Liver (tissue), 9 donors: ENCODE results near the gene HSDL2. TPM values are rescaled to one million over a fixed set of nuclear protein-coding genes. Genes with fewer than 3 reads are reported as not detected.

ENCODE experiments used
- DNase-seq: peaks from one replicate; pipeline ENCODE4 v3.0.0-alpha.2; 2017; ENCODE audit warnings: low spot score
- H3K27ac ChIP-seq, 2 donors: one replicate each; pipeline ENCODE4 v1.7.0; 2013; ENCODE audit warnings: inconsistent platforms in 2 of 2, low read length in 2 of 2, control low read depth in 1 of 2, low read depth in 1 of 2, mild to moderate bottlenecking in 1 of 2
- H3K27me3 ChIP-seq, 4 donors: one replicate each; pipeline versions ENCODE4 v1.6.1 to v1.7.0; 2013; ENCODE audit warnings: low read length in 3 of 4, inconsistent platforms in 1 of 4, mild to moderate bottlenecking in 1 of 4, moderate library complexity in 1 of 4; ENCODE audit not compliant: control insufficient read depth in 4 of 4, insufficient read depth in 4 of 4
- H3K36me3 ChIP-seq, 4 donors: one replicate each; pipeline versions ENCODE4 v1.6.1 to v1.7.0; 2013; ENCODE audit warnings: low read length in 3 of 4, mild to moderate bottlenecking in 3 of 4, low read depth in 1 of 4, moderate library complexity in 1 of 4; ENCODE audit not compliant: control insufficient read depth in 4 of 4, insufficient read depth in 3 of 4
- H3K4me1 ChIP-seq, 4 donors: one replicate each; pipeline versions ENCODE4 v1.6.1 to v1.7.0; 2013; ENCODE audit warnings: low read length in 3 of 4, mild to moderate bottlenecking in 3 of 4, moderate library complexity in 1 of 4; ENCODE audit not compliant: control insufficient read depth in 4 of 4, insufficient read depth in 4 of 4
- H3K4me3 ChIP-seq, 3 donors: one replicate each; pipeline versions ENCODE4 v1.6.1 to v1.7.0; 2013; ENCODE audit warnings: low read length in 3 of 3, control low read depth in 1 of 3, low read depth in 1 of 3, mild to moderate bottlenecking in 1 of 3
- H3K9ac ChIP-seq, 2 donors: one replicate each; pipeline ENCODE4 v1.7.0; 2013; ENCODE audit warnings: low read length in 2 of 2, mild to moderate bottlenecking in 2 of 2, moderate library complexity in 2 of 2, control low read depth in 1 of 2, low read depth in 1 of 2
- H3K9me3 ChIP-seq, 4 donors: one replicate each; pipeline versions ENCODE4 v1.6.1 to v1.7.0; 2013; ENCODE audit warnings: low read length in 3 of 4; ENCODE audit not compliant: control insufficient read depth in 4 of 4
- ATF3 ChIP-seq: IDR thresholded peaks from 2 replicates; pipeline ENCODE4 v1.6.1; 2016; ENCODE audit warnings: antibody characterized with exemption
- EGR1 ChIP-seq, 2 donors: IDR thresholded peaks; 2 replicates each; pipeline ENCODE4 v1.6.1; 2016 to 2018; ENCODE audit warnings: antibody characterized with exemption in 2 of 2, low read depth in 2 of 2
- FOXA1 ChIP-seq: IDR thresholded peaks from 2 replicates; pipeline ENCODE4 v1.6.1; 2016; ENCODE audit warnings: antibody characterized with exemption
- FOXA2 ChIP-seq: IDR thresholded peaks from 2 replicates; pipeline ENCODE4 v1.6.1; 2016; ENCODE audit warnings: antibody characterized with exemption
- GABPA ChIP-seq, 2 donors: IDR thresholded peaks in 1 of 2; conservative IDR thresholded peaks in 1 of 2; 2 replicates each; pipeline ENCODE4 v1.6.1; 2016; ENCODE audit warnings: antibody characterized with exemption in 2 of 2, mild to moderate bottlenecking in 1 of 2, moderate library complexity in 1 of 2
- HNF4A ChIP-seq, 2 donors: conservative IDR thresholded peaks; 2 replicates each; pipeline ENCODE4 v1.6.1; 2016; ENCODE audit warnings: antibody characterized with exemption in 2 of 2, mild to moderate bottlenecking in 2 of 2
- HNF4G ChIP-seq: IDR thresholded peaks from 2 replicates; pipeline ENCODE4 v1.6.1; 2016; ENCODE audit warnings: antibody characterized with exemption
- JUND ChIP-seq, 2 donors: IDR thresholded peaks; 2 replicates each; pipeline ENCODE4 v1.6.1; 2016; ENCODE audit warnings: antibody characterized with exemption in 2 of 2
- MAX ChIP-seq: IDR thresholded peaks from 2 replicates; pipeline ENCODE4 v1.6.1; 2016; ENCODE audit warnings: antibody characterized with exemption
- NR2F2 ChIP-seq: IDR thresholded peaks from 2 replicates; pipeline ENCODE4 v1.6.1; 2016; ENCODE audit warnings: antibody characterized with exemption
- RAD21 ChIP-seq, 2 donors: IDR thresholded peaks; 2 replicates each; pipeline ENCODE4 v1.6.1; 2016; ENCODE audit warnings: antibody characterized with exemption in 2 of 2, mild to moderate bottlenecking in 2 of 2
- YY1 ChIP-seq: IDR thresholded peaks from 2 replicates; pipeline ENCODE4 v1.6.1; 2016; ENCODE audit warnings: antibody characterized with exemption, mild to moderate bottlenecking
- WGBS: extraction: QIAGEN DNeasy Blood & Tissue Kit; methylation state at CpG from one replicate; pipeline ENCODE4 v1.1.7; 2013; 5-methylcytosine and 5-hydroxymethylcytosine counted together
- polyA plus RNA-seq, 2 donors: library from polyadenylated mRNA; stranded (reverse) in 1 of 2; unstranded in 1 of 2; fragments of 200-250 nt in 1 of 2; fragments of >200 nt in 1 of 2; fragmentation: Nextera tagmentation in 1 of 2; extraction: Ambion mirVana in 1 of 2; gene quantifications; one replicate each; pipeline versions ENCODE4 v1.2.1 to v1.2.3, GENCODE V29; 2013 to 2015
- total RNA-seq, 2 donors: library from RNA; depleted of rRNA; stranded (reverse); fragments of >200 nt; gene quantifications; one replicate each; pipeline ENCODE4 v1.2.3, GENCODE V29; 2014
- TF ChIP-seq, protein P1 (sequence below): IDR thresholded peaks from 2 replicates; pipeline ENCODE4 v1.6.1; 2016; ENCODE audit warnings: antibody characterized with exemption
- donor health status: healthy.
- donor health status: healthy.
- donor health status: healthy.
- donor health status: healthy.
- donor health status: healthy.

Gene HSDL2
- total and polyA plus RNA-seq, 4 donors = 26.1 to 135 (median 79.6) TPM

GRCh38 chr9:112420208-112420607 lies 40.3 kb downstream of the HSDL2 start:
- WGBS = 93% methylated on average over 2 of the region's 2 CpGs
- peaks cover 17 to 29% (median 19%) of the 10 kb centered on the region in 4 donors for H3K36me3 ChIP-seq
- H3K27ac ChIP-seq = no peak overlapping the region
- H3K9ac ChIP-seq = no peak overlapping the region
- H3K27me3 ChIP-seq = no peaks in the 10 kb centered on the region
- no peaks in the 10 kb centered on the region for H3K9me3 ChIP-seq
- DNase-seq = no peak
- H3K4me1 ChIP-seq = no peaks in the 10 kb centered on the region
- H3K4me3 ChIP-seq = no peak overlapping the region
- TF ChIP-seq HNF4G = no peak
- TF ChIP-seq FOXA2 = no peak
- TF ChIP-seq, protein P1, sequence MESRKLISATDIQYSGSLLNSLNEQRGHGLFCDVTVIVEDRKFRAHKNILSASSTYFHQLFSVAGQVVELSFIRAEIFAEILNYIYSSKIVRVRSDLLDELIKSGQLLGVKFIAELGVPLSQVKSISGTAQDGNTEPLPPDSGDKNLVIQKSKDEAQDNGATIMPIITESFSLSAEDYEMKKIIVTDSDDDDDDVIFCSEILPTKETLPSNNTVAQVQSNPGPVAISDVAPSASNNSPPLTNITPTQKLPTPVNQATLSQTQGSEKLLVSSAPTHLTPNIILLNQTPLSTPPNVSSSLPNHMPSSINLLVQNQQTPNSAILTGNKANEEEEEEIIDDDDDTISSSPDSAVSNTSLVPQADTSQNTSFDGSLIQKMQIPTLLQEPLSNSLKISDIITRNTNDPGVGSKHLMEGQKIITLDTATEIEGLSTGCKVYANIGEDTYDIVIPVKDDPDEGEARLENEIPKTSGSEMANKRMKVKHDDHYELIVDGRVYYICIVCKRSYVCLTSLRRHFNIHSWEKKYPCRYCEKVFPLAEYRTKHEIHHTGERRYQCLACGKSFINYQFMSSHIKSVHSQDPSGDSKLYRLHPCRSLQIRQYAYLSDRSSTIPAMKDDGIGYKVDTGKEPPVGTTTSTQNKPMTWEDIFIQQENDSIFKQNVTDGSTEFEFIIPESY = no peak
- TF ChIP-seq MAX = no peak
- no peak for TF ChIP-seq YY1
- TF ChIP-seq EGR1 (IDR thresholded peaks at IDR 0.05; ENCODE audit: low read depth in 2 of 2) = no peak

GRCh38 chr9:112421771-112422222 lies 41.9 kb downstream of the HSDL2 start:
- H3K27me3 ChIP-seq = no peaks in the 10 kb centered on the region
- H3K9ac ChIP-seq = no peak overlapping the region
- H3K4me3 ChIP-seq = no peak overlapping the region
- no peaks in the 10 kb centered on the region for H3K9me3 ChIP-seq
- H3K36me3 ChIP-seq = peaks cover 17 to 25% (median 19%) of the 10 kb centered on the region in 4 donors
- WGBS = 88% methylated on average over 5 of the region's 5 CpGs
- no peak for DNase-seq
- no peak for TF ChIP-seq JUND (IDR thresholded peaks at IDR 0.05)
- TF ChIP-seq RAD21 (IDR thresholded peaks at IDR 0.05) = no peak
- TF ChIP-seq NR2F2 = no peak
- no peak for TF ChIP-seq FOXA2
- H3K4me1 ChIP-seq = no peaks in the 10 kb centered on the region
- no peak overlapping the region for H3K27ac ChIP-seq

DNA sequence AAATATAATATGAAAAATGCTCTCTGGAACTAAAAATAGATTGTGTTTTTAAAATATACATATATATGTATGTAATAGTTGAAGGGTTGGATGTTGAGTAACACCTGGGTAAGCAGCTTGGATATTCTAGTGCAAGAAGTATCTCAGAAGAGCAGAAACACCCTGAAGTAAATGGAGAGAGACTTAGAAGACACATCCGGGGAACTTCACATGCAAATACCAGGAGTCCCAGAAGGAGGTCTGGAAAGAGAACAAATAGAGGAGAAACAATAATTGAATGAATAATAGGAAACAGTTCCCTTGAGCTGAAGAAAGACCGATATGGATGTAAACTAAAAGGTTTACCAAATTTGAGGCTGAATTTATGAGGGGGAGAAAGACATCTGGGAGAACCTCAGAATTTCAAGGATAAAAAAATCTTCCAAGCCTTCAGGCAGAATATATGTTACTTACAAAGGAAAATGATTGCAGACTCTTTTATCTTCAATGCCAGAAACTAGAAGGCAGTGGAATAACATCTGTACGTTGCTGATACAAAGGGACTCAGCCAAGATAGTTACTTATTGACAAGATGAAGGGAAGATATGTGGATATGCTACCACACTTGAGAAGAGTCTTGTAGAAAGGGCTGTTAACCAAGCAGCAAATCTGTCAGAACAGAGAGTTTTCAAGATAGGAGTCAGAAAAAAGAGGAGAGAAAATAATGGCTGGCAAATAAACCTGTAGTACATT lies 42.7 kb downstream of the HSDL2 start:
- WGBS = 84% methylated on average over 3 of the region's 3 CpGs
- TF ChIP-seq RAD21 (IDR thresholded peaks at IDR 0.05) = no peak
- no peak for TF ChIP-seq JUND (IDR thresholded peaks at IDR 0.05)
- no peak for TF ChIP-seq NR2F2
- TF ChIP-seq GABPA (IDR thresholded peaks at IDR 0.05 in 1 of 2, conservative IDR thresholded peaks at IDR 0.05 in 1 of 2) = no peak

GRCh38 chr9:112430006-112430522 lies 50.2 kb downstream of the HSDL2 start:
- no peak overlapping the region for H3K9ac ChIP-seq
- 89% methylated on average over 6 of the region's 6 CpGs for WGBS
- H3K27ac ChIP-seq = no peak overlapping the region
- peaks cover 0 to 18% (median 3%) of the 10 kb centered on the region in 4 donors for H3K36me3 ChIP-seq
- H3K9me3 ChIP-seq = no peaks in the 10 kb centered on the region
- no peaks in the 10 kb centered on the region for H3K27me3 ChIP-seq
- TF ChIP-seq GABPA (IDR thresholded peaks at IDR 0.05 in 1 of 2, conservative IDR thresholded peaks at IDR 0.05 in 1 of 2) = no peak
- TF ChIP-seq FOXA1 = no peak
- no peak for TF ChIP-seq MAX
- TF ChIP-seq, protein P1 = no peak
- TF ChIP-seq RAD21 (IDR thresholded peaks at IDR 0.05) = no peak
- TF ChIP-seq HNF4A (conservative IDR thresholded peaks at IDR 0.05) = no peak
- TF ChIP-seq FOXA2 = no peak
- TF ChIP-seq ATF3 = no peak
- H3K4me1 ChIP-seq = no peaks in the 10 kb centered on the region
- no peak for DNase-seq
- no peak overlapping the region for H3K4me3 ChIP-seq

More for the DNA sequence above, 42.7 kb downstream of the HSDL2 start:
- Histone ChIP-seq H3K4me1 (no peaks in the 10 kb centered on the region), H3K27ac (no peak overlapping the region), H3K27me3 (no peaks in the 10 kb centered on the region), H3K9ac (no peak overlapping the region), H3K4me3 (no peak overlapping the region), H3K36me3 (peaks cover 17 to 25% (median 20%) of the 10 kb centered on the region in 4 donors), H3K9me3 (no peaks in the 10 kb centered on the region)
- no peak for DNase-seq
